COLO829 (cell line): ENCODE measurements around the gene SH3PXD2A.
A peak's percentile ranks its signal among the peaks of the same experiment; 100 is the strongest.

Source experiments
- DNase-seq: peaks from one replicate; pipeline ENCODE4 v3.0.0; 2012; ENCODE audit warnings: low spot score

SH3PXD2A gene

GRCh38 chr10:103724074-103724473, 131.3 kb downstream of the SH3PXD2A start:
- no peak for DNase-seq

GRCh38 chr10:103723557-103723956, 131.8 kb downstream of the SH3PXD2A start:
- DNase-seq, result no peak

- DNase-seq, result no peak
Measured at GRCh38 chr10:103722632-103723031, 132.7 kb downstream of the SH3PXD2A start.

- no peak for DNase-seq
Measured at GRCh38 chr10:103720964-103721335, 134.4 kb downstream of the SH3PXD2A start.

DNA sequence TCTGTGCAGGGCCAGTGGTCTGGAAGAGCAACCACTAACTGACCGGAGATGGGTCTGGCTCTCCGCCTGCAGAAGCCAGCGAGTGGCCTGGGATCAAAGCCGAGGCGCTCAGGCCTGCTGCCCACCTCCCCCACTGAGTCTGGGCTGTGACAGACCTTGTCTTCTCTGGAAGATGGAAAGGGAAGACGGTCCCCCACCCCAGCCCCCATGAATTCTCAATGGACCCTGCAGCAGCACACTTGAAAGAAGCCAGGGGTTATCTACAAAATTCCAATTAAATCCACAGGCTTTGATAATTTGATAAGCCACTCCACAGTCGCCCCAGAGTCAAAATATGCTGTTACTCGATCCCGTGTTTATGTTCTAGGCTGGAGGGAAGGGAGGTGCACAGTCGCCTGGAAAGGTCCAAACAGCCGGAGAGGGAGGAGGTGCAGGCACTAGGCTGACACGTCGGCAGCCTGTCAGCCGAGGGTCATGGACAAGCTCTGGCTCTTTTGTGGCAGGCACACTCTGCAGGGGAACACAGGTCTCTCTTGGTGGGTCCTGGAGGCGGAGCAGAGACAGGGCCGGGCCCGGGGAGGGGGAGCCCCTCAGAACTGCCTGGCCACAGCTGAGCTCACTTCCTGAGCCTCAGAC, 134.9 kb downstream of the SH3PXD2A start:
- no peak for DNase-seq

- no peak for DNase-seq
Measured at GRCh38 chr10:103719036-103719435, 136.3 kb downstream of the SH3PXD2A start.

DNA sequence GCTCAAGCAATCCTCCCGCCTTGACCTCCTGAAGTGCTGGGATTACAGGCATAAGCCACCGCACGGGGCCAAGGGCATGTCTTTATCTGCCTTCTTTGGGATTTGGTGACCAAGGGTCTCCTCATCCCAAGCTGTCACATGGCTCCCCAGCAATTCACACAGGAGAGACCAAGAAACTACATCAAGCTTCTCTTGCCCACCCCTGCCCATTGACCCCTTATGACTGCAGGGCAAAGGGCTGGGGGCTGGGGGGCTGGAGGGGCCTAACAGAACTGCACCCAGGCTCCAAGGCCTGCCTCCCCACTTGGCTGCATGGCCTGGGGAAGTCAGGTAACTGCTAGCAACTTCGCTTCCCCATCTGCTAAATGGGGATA, 137.1 kb downstream of the SH3PXD2A start:
- DNase-seq, result no peak

DNA sequence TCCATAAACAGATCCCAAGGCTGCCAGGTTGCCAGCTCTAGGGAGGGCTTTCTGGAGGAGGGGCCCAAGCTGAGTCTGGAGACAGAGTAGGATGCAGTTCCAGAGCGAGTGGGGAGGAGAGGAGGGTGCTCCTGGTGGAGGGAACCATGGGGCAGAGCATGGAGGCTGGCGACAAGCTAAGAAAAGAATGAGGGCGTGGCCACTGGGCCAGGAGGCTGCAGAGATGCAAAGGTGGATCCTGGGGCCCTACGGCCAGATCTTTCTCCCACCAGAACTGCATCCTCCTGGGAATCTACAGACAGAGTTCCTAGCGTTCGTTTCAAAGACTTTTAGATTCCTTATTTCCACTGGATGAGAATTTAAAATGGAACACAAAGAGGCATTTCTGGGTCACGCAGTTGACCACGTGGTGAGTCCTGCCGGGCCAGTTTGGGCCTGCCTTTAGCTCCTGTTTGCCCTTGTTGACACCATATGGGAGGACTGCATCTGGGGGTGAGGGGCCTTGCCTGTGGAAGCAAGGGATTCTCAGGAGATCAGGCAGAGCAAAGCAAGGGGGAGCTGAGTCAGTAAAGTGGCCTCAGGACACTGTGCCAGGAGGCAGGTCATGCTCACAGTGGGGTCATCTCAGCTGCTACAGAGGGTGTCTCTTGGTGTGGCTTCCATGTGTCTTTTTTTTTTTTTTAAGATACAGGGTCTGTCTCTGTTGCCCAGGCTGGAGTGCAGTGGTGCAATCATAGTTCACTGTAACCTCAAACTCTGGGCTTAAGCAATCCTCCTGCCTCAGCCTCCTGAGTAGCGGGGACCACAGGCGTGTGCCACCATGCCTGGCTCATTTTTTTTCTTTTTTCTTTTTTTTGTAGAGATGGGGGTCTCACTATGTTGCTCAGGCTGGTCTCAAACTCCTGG, 137.8 kb downstream of the SH3PXD2A start:
- no peak for DNase-seq

GRCh38 chr10:103716206-103717160, 138.9 kb downstream of the SH3PXD2A start:
- DNase-seq, result peak; percentile 66

DNA sequence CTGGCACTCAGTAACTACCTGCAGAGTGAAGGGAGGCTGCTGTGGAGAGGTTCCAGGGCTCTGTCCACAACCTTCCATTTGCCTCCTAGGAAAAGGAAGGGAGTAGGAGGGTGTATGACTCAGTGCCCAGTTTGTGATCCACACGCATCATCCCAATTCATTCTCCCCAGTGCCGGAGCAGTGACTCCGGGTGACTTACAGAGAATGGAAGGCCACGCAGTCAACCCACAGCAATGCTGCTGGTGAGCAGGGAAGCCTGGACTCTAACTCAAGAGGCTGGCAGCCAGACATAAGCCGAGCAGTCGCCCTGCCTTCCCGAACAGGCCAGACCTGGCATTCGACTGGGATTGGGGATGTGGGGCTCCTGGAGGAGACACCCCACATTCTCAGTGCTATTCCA, 139.9 kb downstream of the SH3PXD2A start:
- DNase-seq, result peak; percentile 53

GRCh38 chr10:103714232-103714891, 141.0 kb downstream of the SH3PXD2A start:
- DNase-seq, result no peak

DNA sequence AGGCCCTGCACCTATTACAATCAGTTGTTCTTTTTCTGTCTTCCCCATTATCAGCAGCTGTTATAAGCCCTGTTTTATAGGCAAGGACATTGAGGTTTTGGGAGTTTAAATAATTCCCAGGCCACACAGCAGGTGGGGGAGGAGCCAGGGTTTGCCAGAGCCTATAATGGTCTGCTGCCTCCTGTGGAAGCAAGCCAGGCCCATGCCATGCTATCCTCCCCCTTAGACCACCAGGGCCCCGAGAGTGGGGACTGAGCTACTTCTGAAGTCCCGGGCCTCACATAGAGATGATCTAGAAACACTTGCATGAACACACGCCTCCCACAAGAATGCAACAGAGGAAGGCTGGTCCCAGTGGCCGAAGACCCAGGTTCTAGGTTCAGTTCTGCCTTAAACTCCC, 141.7 kb downstream of the SH3PXD2A start:
- no peak for DNase-seq

GRCh38 chr10:103712898-103713498, 142.4 kb downstream of the SH3PXD2A start:
- DNase-seq, result peak; percentile 64

DNA sequence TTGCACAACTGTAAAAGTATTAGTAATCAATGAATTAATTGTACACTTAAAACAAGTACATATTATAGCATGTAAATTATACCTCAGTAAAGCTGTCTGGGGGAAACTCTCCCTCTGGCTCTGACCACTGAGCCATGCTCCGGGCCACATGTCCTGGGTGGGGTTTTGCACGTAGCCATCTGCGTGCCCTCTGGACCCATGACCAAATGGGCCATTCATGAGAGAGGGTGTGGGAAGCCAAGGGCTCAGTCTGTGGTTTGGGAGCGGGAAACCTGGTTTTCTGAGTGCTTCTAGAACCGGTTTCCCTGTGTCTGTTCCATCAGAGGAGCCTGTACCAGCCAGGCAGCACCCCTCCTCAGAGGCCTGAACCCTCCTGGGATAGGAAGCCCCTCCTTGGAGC, 143.2 kb downstream of the SH3PXD2A start:
- no peak for DNase-seq

GRCh38 chr10:103711351-103711994, 143.9 kb downstream of the SH3PXD2A start:
- no peak for DNase-seq

- DNase-seq, result no peak
Measured at GRCh38 chr10:103710490-103710889, 144.9 kb downstream of the SH3PXD2A start.

DNA sequence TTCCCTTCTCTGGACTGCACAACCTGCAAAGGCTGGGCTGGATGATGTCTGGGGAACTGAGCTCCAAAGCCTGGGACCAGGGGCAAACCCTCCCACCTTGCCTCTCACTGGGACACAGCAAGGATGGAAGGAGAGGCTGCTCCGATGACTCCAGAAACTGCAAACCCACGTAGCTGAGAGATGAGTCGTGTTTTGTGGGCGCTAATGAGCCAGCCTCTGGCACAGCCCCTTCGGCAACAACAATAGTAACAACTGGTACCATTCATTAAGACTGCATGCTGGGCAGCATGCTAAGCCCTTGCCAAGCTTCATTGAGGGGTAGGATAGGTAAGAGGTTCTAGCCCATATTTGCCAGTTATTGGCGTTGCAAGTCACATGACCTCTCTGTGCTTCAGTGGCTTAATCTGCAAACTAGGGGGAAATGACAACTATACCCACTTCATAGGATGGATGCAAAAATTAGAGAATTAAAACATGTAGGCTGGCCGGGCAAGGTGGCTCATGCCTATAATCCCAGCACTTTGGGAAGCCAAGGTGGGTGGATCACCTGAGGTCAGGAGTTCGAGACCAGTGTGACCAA, 145.9 kb downstream of the SH3PXD2A start:
- DNase-seq, result peak; percentile 68

DNA sequence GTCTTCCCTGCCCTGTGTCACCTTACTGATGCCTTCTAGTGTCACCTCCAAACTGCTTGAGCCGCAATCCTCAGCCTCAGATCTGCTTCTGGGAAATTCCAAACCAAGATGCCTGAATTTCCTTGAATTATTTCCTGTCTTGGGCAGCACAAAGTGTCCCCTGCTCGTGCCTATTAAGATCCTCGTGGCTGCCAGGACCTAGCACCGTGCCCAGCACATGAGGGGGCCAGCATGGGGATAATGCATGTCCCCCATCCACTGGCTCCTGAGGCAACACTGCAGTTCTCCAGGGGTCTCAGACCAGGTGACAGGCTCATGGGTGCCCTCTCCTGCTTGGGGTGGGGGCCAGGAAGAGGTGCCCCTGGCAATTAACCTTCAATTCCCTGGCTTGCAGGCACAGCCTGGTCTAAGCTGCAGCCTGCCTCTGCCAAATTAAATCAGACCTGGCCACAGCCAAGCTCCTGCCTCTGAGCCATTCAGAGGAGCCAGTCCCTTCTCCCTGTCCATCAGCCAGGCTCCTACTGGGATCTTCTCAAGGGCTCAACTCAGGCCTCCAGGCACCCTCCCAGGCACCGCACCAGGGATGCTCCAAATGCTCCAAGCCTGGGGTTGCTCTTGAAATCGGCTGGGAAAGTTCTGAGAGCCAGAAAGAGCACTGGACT, 146.6 kb downstream of the SH3PXD2A start:
- no peak for DNase-seq

DNA sequence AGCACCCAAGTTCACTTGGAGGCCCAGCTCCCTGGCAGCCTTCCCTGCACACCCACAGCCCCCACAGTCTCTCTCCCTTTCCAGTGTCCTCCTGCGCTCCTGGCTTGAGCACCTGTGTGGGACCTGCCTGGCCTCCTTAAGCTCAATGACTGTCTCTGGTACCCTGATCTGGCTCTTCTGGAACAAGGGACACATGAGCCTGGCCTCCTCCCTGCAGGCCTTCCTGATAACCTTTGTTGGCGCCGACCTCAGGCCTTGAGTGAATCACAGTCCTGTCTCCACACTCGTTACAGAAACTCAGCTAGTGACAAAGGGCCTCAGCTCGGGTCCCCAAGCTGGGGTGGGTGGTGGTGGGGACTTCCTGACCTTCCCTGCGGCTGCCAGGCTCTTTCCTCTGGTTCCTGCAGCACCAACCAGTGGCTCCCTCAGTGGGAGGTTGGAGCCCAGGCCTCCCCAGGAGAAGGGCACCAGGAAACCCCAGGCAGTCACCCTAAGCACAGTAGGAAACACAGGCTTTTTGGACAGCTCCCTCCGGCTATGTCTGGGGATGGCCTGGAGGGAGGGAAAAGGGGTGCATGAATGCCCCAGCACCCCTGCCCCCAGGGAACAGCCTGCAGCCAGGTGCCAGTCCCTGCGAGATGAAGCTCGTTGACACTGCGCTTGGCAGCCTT, 147.3 kb downstream of the SH3PXD2A start:
- no peak for DNase-seq
